ENCODE measurements around the gene CXCL14. TPM values are rescaled to one million over a fixed set of nuclear protein-coding genes. Genes with fewer than 3 reads are reported as not detected.

The CXCL14 gene
- total RNA-seq, 1 experiment from 2014 or later: not detected

- Histone ChIP-seq H4K20me1 (ENCODE audit: insufficient read depth) (no peaks in the 10 kb centered on the region), H3K9ac (ENCODE audit: low read length) (no peak overlapping the region), H3K9me2 (ENCODE audit: insufficient read depth) (no peaks in the 10 kb centered on the region), H3K27ac (ENCODE audit: low read depth, low read length) (no peak overlapping the region), H3K4me3 (replicated peaks in 1 of 2; ENCODE audit: low read depth in 1 of 2, low read length in 2 of 2) (no peak overlapping the region), H3K4me2 (ENCODE audit: low read length) (no peak overlapping the region), H2AFZ (ENCODE audit: low read depth, low read length, poor library complexity, severe bottlenecking) (no peak overlapping the region), H3K79me2 (ENCODE audit: insufficient read depth, low read length) (no peaks in the 10 kb centered on the region), H3K27me3 (ENCODE audit: insufficient read depth, low read length) (no peaks in the 10 kb centered on the region), H3K36me3 (ENCODE audit: control insufficient read depth in 1 of 2, insufficient read depth in 2 of 2, low read length in 2 of 2) (no peaks in the 10 kb centered on the region), H3K4me1 (ENCODE audit: control insufficient read depth in 1 of 2, insufficient read depth in 2 of 2, low read length in 2 of 2) (no peaks in the 10 kb centered on the region), H3K9me3 (ENCODE audit: control insufficient read depth in 1 of 2, insufficient read depth in 1 of 2, low read depth in 1 of 2, low read length in 2 of 2) (no peaks in the 10 kb centered on the region)
- ChIA-PET POLR2A (no interaction called here), CTCF (no interaction called here), RAD21 (ENCODE audit: low non-redundant PET in 1 of 2, low total read pairs in 2 of 2, uncharacterized antibody in 2 of 2, unreplicated experiment in 2 of 2) (no interaction called here)
- no TSS peak for BruUV-seq (replicated peaks)
- DNase-seq (ENCODE audit: low read depth, low spot score) (no peak), ATAC-seq (no peak)
- intact Hi-C loops (cut with micrococcal nuclease): no loop called here
- TF ChIP-seq SIN3A (IDR thresholded peaks at IDR 0.05; ENCODE audit: low read depth) (no peak), FOSL1 (IDR thresholded peaks at IDR 0.05; ENCODE audit: low read depth) (no peak), ZBTB33 (IDR thresholded peaks at IDR 0.05; ENCODE audit: extremely low read depth, insufficient replicate concordance, low read length) (no peak), CBX3 (IDR thresholded peaks at IDR 0.05; ENCODE audit: low read depth) (no peak), POLR2AphosphoS5 (IDR thresholded peaks at IDR 0.05; ENCODE audit: low read depth, low read length) (no peak), ATF3 (IDR thresholded peaks at IDR 0.05) (no peak), POLR2A (IDR thresholded peaks at IDR 0.05; ENCODE audit: borderline replicate concordance, extremely low read depth, insufficient read depth, insufficient read length) (no peak), ELF1 (IDR thresholded peaks at IDR 0.05; ENCODE audit: borderline replicate concordance, low read depth) (no peak), JUND (IDR thresholded peaks at IDR 0.05) (no peak), ZNF274 (IDR thresholded peaks at IDR 0.05; ENCODE audit: low read depth, low read length) (no peak), EZH2 (IDR thresholded peaks at IDR 0.05) (no peak), TCF7L2 (IDR thresholded peaks at IDR 0.05; ENCODE audit: borderline replicate concordance, extremely low read depth, insufficient read depth, insufficient read length) (no peak), ZFX (IDR thresholded peaks at IDR 0.05) (no peak)
- TF ChIP-seq, protein P1, sequence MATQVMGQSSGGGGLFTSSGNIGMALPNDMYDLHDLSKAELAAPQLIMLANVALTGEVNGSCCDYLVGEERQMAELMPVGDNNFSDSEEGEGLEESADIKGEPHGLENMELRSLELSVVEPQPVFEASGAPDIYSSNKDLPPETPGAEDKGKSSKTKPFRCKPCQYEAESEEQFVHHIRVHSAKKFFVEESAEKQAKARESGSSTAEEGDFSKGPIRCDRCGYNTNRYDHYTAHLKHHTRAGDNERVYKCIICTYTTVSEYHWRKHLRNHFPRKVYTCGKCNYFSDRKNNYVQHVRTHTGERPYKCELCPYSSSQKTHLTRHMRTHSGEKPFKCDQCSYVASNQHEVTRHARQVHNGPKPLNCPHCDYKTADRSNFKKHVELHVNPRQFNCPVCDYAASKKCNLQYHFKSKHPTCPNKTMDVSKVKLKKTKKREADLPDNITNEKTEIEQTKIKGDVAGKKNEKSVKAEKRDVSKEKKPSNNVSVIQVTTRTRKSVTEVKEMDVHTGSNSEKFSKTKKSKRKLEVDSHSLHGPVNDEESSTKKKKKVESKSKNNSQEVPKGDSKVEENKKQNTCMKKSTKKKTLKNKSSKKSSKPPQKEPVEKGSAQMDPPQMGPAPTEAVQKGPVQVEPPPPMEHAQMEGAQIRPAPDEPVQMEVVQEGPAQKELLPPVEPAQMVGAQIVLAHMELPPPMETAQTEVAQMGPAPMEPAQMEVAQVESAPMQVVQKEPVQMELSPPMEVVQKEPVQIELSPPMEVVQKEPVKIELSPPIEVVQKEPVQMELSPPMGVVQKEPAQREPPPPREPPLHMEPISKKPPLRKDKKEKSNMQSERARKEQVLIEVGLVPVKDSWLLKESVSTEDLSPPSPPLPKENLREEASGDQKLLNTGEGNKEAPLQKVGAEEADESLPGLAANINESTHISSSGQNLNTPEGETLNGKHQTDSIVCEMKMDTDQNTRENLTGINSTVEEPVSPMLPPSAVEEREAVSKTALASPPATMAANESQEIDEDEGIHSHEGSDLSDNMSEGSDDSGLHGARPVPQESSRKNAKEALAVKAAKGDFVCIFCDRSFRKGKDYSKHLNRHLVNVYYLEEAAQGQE (IDR thresholded peaks at IDR 0.05; ENCODE audit: low read depth): no peak
- TF ChIP-seq, protein P2, sequence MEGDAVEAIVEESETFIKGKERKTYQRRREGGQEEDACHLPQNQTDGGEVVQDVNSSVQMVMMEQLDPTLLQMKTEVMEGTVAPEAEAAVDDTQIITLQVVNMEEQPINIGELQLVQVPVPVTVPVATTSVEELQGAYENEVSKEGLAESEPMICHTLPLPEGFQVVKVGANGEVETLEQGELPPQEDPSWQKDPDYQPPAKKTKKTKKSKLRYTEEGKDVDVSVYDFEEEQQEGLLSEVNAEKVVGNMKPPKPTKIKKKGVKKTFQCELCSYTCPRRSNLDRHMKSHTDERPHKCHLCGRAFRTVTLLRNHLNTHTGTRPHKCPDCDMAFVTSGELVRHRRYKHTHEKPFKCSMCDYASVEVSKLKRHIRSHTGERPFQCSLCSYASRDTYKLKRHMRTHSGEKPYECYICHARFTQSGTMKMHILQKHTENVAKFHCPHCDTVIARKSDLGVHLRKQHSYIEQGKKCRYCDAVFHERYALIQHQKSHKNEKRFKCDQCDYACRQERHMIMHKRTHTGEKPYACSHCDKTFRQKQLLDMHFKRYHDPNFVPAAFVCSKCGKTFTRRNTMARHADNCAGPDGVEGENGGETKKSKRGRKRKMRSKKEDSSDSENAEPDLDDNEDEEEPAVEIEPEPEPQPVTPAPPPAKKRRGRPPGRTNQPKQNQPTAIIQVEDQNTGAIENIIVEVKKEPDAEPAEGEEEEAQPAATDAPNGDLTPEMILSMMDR (IDR thresholded peaks at IDR 0.05 in 2 of 3, conservative IDR thresholded peaks at IDR 0.05 in 1 of 3; ENCODE audit: borderline replicate concordance in 1 of 3, insufficient read depth in 1 of 3, low read depth in 2 of 3, low read length in 2 of 3): no peak
Measured at GRCh38 chr5:135625486-135625885, 46.7 kb upstream of the CXCL14 start.
